Brain microvascular endothelial cell (primary cell): ENCODE data around the gene ARSG.

Experiments
- DNase-seq: peaks from one replicate; pipeline ENCODE4 v3.0.0-alpha.2; 2020
- H3K27ac ChIP-seq: fragments of 250-450 bp; sonication (Bioruptor Pico); 2 replicates; pipeline ENCODE4 v1.5.1; 2020; ENCODE audit warnings: mild to moderate bottlenecking, moderate library complexity
- H3K27me3 ChIP-seq: fragments of 250-450 bp; sonication (Bioruptor Pico); replicated peaks from 2 replicates; pipeline ENCODE4 v1.5.1; 2020; ENCODE audit warnings: mild to moderate bottlenecking
- H3K36me3 ChIP-seq: fragments of 250-450 bp; sonication (Bioruptor Pico); replicated peaks from 2 replicates; pipeline ENCODE4 v1.5.1; 2020; ENCODE audit warnings: mild to moderate bottlenecking
- H3K4me3 ChIP-seq: 2 replicates; pipeline ENCODE4 v1.5.1; 2011; ENCODE audit warnings: low read depth, mild to moderate bottlenecking, control low read depth, low read length, moderate library complexity
- CTCF ChIP-seq: IDR thresholded peaks from 2 replicates; pipeline ENCODE4 v1.5.1; 2011; ENCODE audit warnings: low read depth, mild to moderate bottlenecking, moderate library complexity, low read length, control low read depth, inconsistent platforms; ENCODE audit errors: missing control alignments
- in situ Hi-C: cut with HindIII; loops from 2 replicates; pipeline ENCODE4 v1.10.0; 2017; ENCODE audit warnings: low sequenced_read_pairs, low pct_ligation_motif_present

Gene ARSG

GRCh38 chr17:68435876-68436842 is 144.9 kb downstream of the ARSG start:
- no peaks in the 10 kb centered on the region for H3K27me3 ChIP-seq
- H3K27ac ChIP-seq: peak overlapping the region; percentile 43
- DNase-seq: peak; percentile 78
- TF ChIP-seq CTCF: peak; percentile 98
- in situ Hi-C loops: no loop called here
- no peak overlapping the region for H3K4me3 ChIP-seq
- H3K36me3 ChIP-seq: peaks cover 48% of the 10 kb centered on the region

- no peak for TF ChIP-seq CTCF
- peaks cover 36% of the 10 kb centered on the region for H3K36me3 ChIP-seq
- no peak for DNase-seq
- no peak overlapping the region for H3K4me3 ChIP-seq
- peak overlapping the region; percentile 39 for H3K27ac ChIP-seq
- H3K27me3 ChIP-seq: no peaks in the 10 kb centered on the region
- in situ Hi-C loops: no loop called here
These were observed 146.9 kb downstream of the ARSG start for GRCh38 chr17:68437979-68438822.

GRCh38 chr17:68439656-68440290 is 148.5 kb downstream of the ARSG start:
- Histone ChIP-seq H3K36me3 (peaks cover 36% of the 10 kb centered on the region), H3K4me3 (no peak overlapping the region), H3K27ac (no peak overlapping the region), H3K27me3 (no peaks in the 10 kb centered on the region)
- no peak for TF ChIP-seq CTCF
- in situ Hi-C loops: no loop called here
- no peak for DNase-seq

GRCh38 chr17:68440526-68440925 is 149.2 kb downstream of the ARSG start:
- Histone ChIP-seq H3K36me3 (peaks cover 36% of the 10 kb centered on the region), H3K4me3 (no peak overlapping the region), H3K27ac (no peak overlapping the region), H3K27me3 (no peaks in the 10 kb centered on the region)
- in situ Hi-C loops: no loop called here
- no peak for TF ChIP-seq CTCF
- no peak for DNase-seq

- H3K4me3 ChIP-seq: no peak overlapping the region
- DNase-seq: no peak
- TF ChIP-seq CTCF: no peak
- in situ Hi-C loops: no loop called here
- no peak overlapping the region for H3K27ac ChIP-seq
- peaks cover 33% of the 10 kb centered on the region for H3K36me3 ChIP-seq
- H3K27me3 ChIP-seq: no peaks in the 10 kb centered on the region
These were observed 149.9 kb downstream of the ARSG start for GRCh38 chr17:68441070-68441770.
